Sigmoid colon (tissue), 7 donors: Measurements from ENCODE around the gene GCGR. TPM values are rescaled to one million over a fixed set of nuclear protein-coding genes. Genes with fewer than 3 reads are reported as not detected.

Source experiments
- DNase-seq: peaks from one replicate; pipeline ENCODE4 v3.0.0-alpha.2; 2019
- H3K27ac ChIP-seq, 4 donors: fragments of 200-600 bp; sonication (generic); one replicate each; pipeline ENCODE4 v1.5.1; 2016 to 2019; ENCODE audit warnings: mild to moderate bottlenecking in 1 of 4
- H3K27me3 ChIP-seq, 3 donors: fragments of 200-600 bp; sonication (generic); one replicate each; pipeline ENCODE4 v1.5.1; 2019; ENCODE audit warnings: mild to moderate bottlenecking in 1 of 3
- H3K36me3 ChIP-seq, 4 donors: fragments of 200-600 bp; sonication (generic); one replicate each; pipeline ENCODE4 v1.5.1; 2016 to 2019
- H3K4me1 ChIP-seq, 4 donors: fragments of 200-600 bp; sonication (generic); one replicate each; pipeline ENCODE4 v1.5.1; 2017 to 2019
- H3K4me3 ChIP-seq, 4 donors: fragments of 200-600 bp; sonication (generic); one replicate each; pipeline ENCODE4 v1.5.1; 2017 to 2019; ENCODE audit warnings: mild to moderate bottlenecking in 2 of 4, moderate library complexity in 1 of 4
- H3K9me3 ChIP-seq, 4 donors: fragments of 200-600 bp in 3 of 4; sonication (generic) in 3 of 4; one replicate each; pipeline versions ENCODE4 v1.5.1 to v1.6.1; 2013 to 2019
- EP300 ChIP-seq, 4 donors: sonication (generic); formaldehyde crosslinking; IDR thresholded peaks; one replicate each; pipeline ENCODE4 v1.6.1; 2017; ENCODE audit warnings: antibody characterized with exemption in 4 of 4
- POLR2A ChIP-seq, 2 donors: fragments of 450-650 bp; IDR thresholded peaks; one replicate each; pipeline ENCODE4 v1.6.1; 2016; ENCODE audit warnings: antibody characterized with exemption in 2 of 2, mild to moderate bottlenecking in 2 of 2, moderate library complexity in 2 of 2
- POLR2AphosphoS5 ChIP-seq, 4 donors: sonication (generic); formaldehyde crosslinking; IDR thresholded peaks; one replicate each; pipeline ENCODE4 v1.6.1; 2017; ENCODE audit warnings: antibody characterized with exemption in 4 of 4
- WGBS, 2 donors: extraction: QIAGEN DNeasy Blood & Tissue Kit; methylation state at CpG; one replicate each; pipeline ENCODE4 v1.1.7; 2013; 5-methylcytosine and 5-hydroxymethylcytosine counted together
- intact Hi-C: fragments of 100-400 bp; cut with DNase I; formaldehyde crosslinking; loops from one replicate; pipeline ENCODE4 v1.15.1; 2023
- polyA plus RNA-seq, 3 donors: library from polyadenylated mRNA; stranded (reverse); fragments of 200-250 nt; gene quantifications; one replicate each; pipeline ENCODE4 v1.2.3, GENCODE V29; 2013
- total RNA-seq, 4 donors: library from RNA; depleted of rRNA; stranded (reverse); fragments of >200 nt; gene quantifications; one replicate each; pipeline ENCODE4 v1.1.0, GENCODE V29; 2016
- TF ChIP-seq, protein P1 (sequence below), 4 experiments: fragments of 450-650 bp in 3 of 4; fragments of 200-600 bp in 1 of 4; IDR thresholded peaks; one replicate each; pipeline ENCODE4 v1.5.1; 2016 to 2019; ENCODE audit warnings: antibody characterized with exemption in 4 of 4, mild to moderate bottlenecking in 3 of 4, moderate library complexity in 2 of 4
- donor health status: healthy with polysubstance abuse.
- donor health status: Bipolar disorder and iron deficiency.
- donor health status: healthy.

Gene GCGR
- total and polyA plus RNA-seq, 7 donors = 0.27 to 1.4 (median 0.96) TPM; not detected in 2

DNA sequence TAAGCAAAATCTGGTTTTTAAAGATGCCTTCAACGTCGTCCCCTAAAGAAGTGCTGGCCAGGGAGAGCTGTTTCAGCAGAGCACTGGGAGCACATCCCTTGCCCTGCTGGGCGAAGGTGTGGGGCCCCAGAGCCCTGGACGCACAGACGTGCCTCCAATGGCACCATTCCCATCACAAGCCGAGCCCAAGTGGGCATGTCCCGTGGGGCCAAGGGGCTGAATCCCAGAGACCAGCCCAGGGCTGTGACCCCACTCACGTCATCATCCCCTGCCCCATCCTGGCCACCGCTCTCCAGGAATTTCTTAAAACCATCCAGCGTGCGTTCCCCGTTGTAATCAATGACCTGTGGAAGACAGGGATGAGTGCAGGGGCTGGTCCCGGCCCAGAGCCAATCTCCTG is 40.9 kb downstream of the GCGR start:
- Histone ChIP-seq H3K36me3 (peaks cover 38 to 68% (median 46%) of the 10 kb centered on the region in 4 donors), H3K4me1 (no peaks in the 10 kb centered on the region), H3K27me3 (no peaks in the 10 kb centered on the region), H3K4me3 (no peak overlapping the region), H3K9me3 (no peaks in the 10 kb centered on the region), H3K27ac (no peak overlapping the region)
- no peak for DNase-seq
- 91% methylated on average over 13 of the region's 13 CpGs for WGBS, 2 donors
- intact Hi-C loops = no loop called here
- TF ChIP-seq POLR2AphosphoS5 (IDR thresholded peaks at IDR 0.05) = no peak
- TF ChIP-seq, protein P1, sequence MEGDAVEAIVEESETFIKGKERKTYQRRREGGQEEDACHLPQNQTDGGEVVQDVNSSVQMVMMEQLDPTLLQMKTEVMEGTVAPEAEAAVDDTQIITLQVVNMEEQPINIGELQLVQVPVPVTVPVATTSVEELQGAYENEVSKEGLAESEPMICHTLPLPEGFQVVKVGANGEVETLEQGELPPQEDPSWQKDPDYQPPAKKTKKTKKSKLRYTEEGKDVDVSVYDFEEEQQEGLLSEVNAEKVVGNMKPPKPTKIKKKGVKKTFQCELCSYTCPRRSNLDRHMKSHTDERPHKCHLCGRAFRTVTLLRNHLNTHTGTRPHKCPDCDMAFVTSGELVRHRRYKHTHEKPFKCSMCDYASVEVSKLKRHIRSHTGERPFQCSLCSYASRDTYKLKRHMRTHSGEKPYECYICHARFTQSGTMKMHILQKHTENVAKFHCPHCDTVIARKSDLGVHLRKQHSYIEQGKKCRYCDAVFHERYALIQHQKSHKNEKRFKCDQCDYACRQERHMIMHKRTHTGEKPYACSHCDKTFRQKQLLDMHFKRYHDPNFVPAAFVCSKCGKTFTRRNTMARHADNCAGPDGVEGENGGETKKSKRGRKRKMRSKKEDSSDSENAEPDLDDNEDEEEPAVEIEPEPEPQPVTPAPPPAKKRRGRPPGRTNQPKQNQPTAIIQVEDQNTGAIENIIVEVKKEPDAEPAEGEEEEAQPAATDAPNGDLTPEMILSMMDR (IDR thresholded peaks at IDR 0.05) = no peak
- TF ChIP-seq EP300 (IDR thresholded peaks at IDR 0.05) = no peak
- TF ChIP-seq POLR2A (IDR thresholded peaks at IDR 0.05) = no peak

GRCh38 chr17:81845361-81845760 is 41.4 kb downstream of the GCGR start:
- intact Hi-C loops = no loop called here
- Histone ChIP-seq H3K27ac (no peak overlapping the region), H3K27me3 (no peaks in the 10 kb centered on the region), H3K9me3 (no peaks in the 10 kb centered on the region), H3K4me3 (no peak overlapping the region), H3K36me3 (peaks cover 38 to 70% (median 46%) of the 10 kb centered on the region in 4 donors), H3K4me1 (no peaks in the 10 kb centered on the region)
- 91 to 94% methylated on average over 13 of the region's 13 CpGs for WGBS, 2 donors
- no peak for TF ChIP-seq POLR2A (IDR thresholded peaks at IDR 0.05)
- TF ChIP-seq, protein P1 (IDR thresholded peaks at IDR 0.05) = no peak
- no peak for TF ChIP-seq EP300 (IDR thresholded peaks at IDR 0.05)
- TF ChIP-seq POLR2AphosphoS5 (IDR thresholded peaks at IDR 0.05) = no peak
- DNase-seq = no peak

- DNase-seq = no peak
- H3K27ac ChIP-seq = no peak overlapping the region
- H3K9me3 ChIP-seq = no peaks in the 10 kb centered on the region
- H3K27me3 ChIP-seq = no peaks in the 10 kb centered on the region
- intact Hi-C loops = no loop called here
- WGBS, 2 donors = 95 to 96% methylated on average over 38 of the region's 38 CpGs
- no peak overlapping the region for H3K4me3 ChIP-seq
- H3K4me1 ChIP-seq = no peaks in the 10 kb centered on the region
- peaks cover 38 to 77% (median 47%) of the 10 kb centered on the region in 4 donors for H3K36me3 ChIP-seq
- no peak for TF ChIP-seq POLR2A (IDR thresholded peaks at IDR 0.05)
- no peak for TF ChIP-seq EP300 (IDR thresholded peaks at IDR 0.05)
- TF ChIP-seq, protein P1 (IDR thresholded peaks at IDR 0.05) = no peak
- TF ChIP-seq POLR2AphosphoS5 (IDR thresholded peaks at IDR 0.05) = no peak
Observed at GRCh38 chr17:81845881-81846742, 42.2 kb downstream of the GCGR start.

GRCh38 chr17:81846743-81847689 is 43.1 kb downstream of the GCGR start:
- TF ChIP-seq POLR2A (IDR thresholded peaks at IDR 0.05) (no peak), POLR2AphosphoS5 (IDR thresholded peaks at IDR 0.05) (no peak), EP300 (IDR thresholded peaks at IDR 0.05) (no peak)
- TF ChIP-seq, protein P1 (IDR thresholded peaks at IDR 0.05) = no peak
- 86 to 94% methylated on average over 24 of the region's 24 CpGs for WGBS, 2 donors
- Histone ChIP-seq H3K27me3 (no peaks in the 10 kb centered on the region), H3K4me3 (no peak overlapping the region), H3K4me1 (no peaks in the 10 kb centered on the region), H3K9me3 (no peaks in the 10 kb centered on the region), H3K27ac (no peak overlapping the region), H3K36me3 (peaks cover 46 to 86% (median 56%) of the 10 kb centered on the region in 4 donors)
- intact Hi-C loops = no loop called here
- no peak for DNase-seq
